HG03025 (cell line): Measurements from ENCODE around the gene SRCAP.

ENCODE experiments used
- ATAC-seq: cut with Tn5 transposase; IDR thresholded peaks from one replicate; pipeline ENCODE4 v1.9.1; 2021; ENCODE audit warnings: mild to moderate bottlenecking, moderate library complexity; ENCODE audit not compliant: unreplicated experiment, low FRiP score

The SRCAP gene

GRCh38 chr16:30698816-30699614, at the start of gene SRCAP:
TSS of gene SRCAP (plus strand) at chr16:30699171. CDS start at chr16:30700825, 1,654 bp downstream.
- peak; percentile 31 for ATAC-seq

- no peak for ATAC-seq
Measured at GRCh38 chr16:30649725-30650368, 49.1 kb upstream of the SRCAP start.

- ATAC-seq, result peak; percentile 62
Measured at GRCh38 chr16:30650369-30651123, 48.4 kb upstream of the SRCAP start, which contains the start of gene PRR14. TSS of gene PRR14 (plus strand) at chr16:30650960. CDS start at chr16:30651646, 686 bp downstream.

GRCh38 chr16:30651124-30652004, 47.6 kb upstream of the SRCAP start:
- ATAC-seq, result peak; percentile 42

- no peak for ATAC-seq
Measured at GRCh38 chr16:30652005-30652296, 47.0 kb upstream of the SRCAP start.

- ATAC-seq, result no peak
Measured at GRCh38 chr16:30652718-30653117, 46.3 kb upstream of the SRCAP start.

- ATAC-seq, result no peak
Measured at GRCh38 chr16:30654856-30655255, 44.1 kb upstream of the SRCAP start.

- ATAC-seq, result no peak
Measured at GRCh38 chr16:30655815-30656347, 43.1 kb upstream of the SRCAP start.

- no peak for ATAC-seq
Measured at GRCh38 chr16:30656388-30656787, 42.6 kb upstream of the SRCAP start.

GRCh38 chr16:30656974-30657865, 41.8 kb upstream of the SRCAP start:
- ATAC-seq, result no peak

- ATAC-seq, result peak; percentile 76
Measured at GRCh38 chr16:30657866-30658730, 40.9 kb upstream of the SRCAP start, which contains the start of gene FBRS. TSS of gene FBRS (plus strand) at chr16:30658431. CDS start at chr16:30659519, 1,088 bp downstream.

- ATAC-seq, result peak; percentile 21
Measured at GRCh38 chr16:30658731-30659506, 40.1 kb upstream of the SRCAP start.

GRCh38 chr16:30659507-30660423, 39.2 kb upstream of the SRCAP start:
- no peak for ATAC-seq

- no peak for ATAC-seq
Measured at GRCh38 chr16:30660424-30661261, 38.3 kb upstream of the SRCAP start.

GRCh38 chr16:30662449-30662848, 36.5 kb upstream of the SRCAP start:
- ATAC-seq, result no peak
